ENCODE results near the gene ZXDC.

Gene ZXDC

GRCh38 chr3:126511291-126511690 is 35.6 kb upstream of the ZXDC start:
- no peak for DNase-seq

DNA sequence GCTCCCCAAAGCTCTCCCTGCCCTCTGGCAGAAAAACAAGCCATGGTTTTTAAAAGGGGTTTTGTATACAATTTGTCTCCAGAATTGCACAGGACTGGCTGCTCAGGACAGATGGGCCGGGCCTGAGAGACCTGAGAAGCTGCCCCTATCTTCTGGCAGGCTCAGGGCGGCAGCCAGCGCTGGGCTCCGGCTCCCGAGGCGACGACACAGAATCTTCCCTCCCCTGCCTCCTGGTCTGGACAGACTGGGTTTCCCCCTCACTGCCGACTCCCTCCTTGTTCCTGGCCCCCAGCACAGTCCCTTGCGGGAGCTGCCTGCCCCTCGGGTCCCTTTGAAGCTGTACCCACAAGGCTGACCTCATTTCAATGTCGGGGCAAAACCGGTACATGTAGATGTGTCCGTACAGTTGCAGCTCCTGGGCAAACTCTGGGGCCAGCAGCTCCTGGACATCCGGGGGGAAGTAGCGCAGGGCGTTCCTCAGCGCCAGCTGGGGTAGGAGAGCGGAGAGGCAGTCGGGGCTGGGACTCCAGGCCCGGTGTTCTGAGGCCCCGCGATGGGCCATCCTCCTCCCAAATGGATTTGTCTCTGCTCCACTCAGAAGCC is 34.7 kb upstream of the ZXDC start:
- DNase-seq = no peak

DNA sequence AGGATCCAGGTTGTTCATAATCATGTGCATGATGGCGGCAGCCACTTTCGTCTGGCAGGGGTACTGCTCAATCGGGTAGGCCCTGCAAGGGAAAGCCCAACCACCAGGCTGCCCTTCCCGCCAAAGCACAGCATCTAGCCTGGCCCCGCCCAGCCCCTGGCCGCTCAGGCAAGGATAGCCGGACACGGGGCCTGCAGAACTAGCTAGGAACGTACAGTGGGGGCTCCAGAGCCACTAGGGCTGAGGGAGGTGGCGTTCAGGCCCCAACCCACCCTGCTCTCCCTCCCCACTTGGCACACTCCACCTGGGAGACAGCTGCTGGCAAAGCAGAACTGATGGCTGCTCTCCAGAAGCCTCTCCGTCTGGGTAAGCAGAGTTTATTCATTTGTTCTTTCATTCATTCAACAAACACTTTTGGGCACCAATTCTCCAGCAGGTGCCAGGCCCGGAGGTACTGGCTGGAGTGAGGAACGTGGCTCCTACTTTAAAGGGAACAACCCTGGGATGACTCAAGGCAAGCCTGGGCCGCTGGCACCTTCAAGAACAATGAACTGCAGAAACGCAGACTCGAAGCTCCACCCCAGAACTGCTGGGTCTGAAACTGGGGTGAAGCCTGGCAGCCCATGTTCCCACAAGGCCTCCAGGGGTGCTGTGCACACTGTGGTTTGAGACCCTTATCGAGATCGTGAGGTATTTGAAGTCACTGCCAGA is 34.1 kb upstream of the ZXDC start:
- DNase-seq = no peak

GRCh38 chr3:126508564-126508964 is 32.9 kb upstream of the ZXDC start:
- no peak for DNase-seq

GRCh38 chr3:126507886-126508285 is 32.2 kb upstream of the ZXDC start:
- no peak for DNase-seq

DNA sequence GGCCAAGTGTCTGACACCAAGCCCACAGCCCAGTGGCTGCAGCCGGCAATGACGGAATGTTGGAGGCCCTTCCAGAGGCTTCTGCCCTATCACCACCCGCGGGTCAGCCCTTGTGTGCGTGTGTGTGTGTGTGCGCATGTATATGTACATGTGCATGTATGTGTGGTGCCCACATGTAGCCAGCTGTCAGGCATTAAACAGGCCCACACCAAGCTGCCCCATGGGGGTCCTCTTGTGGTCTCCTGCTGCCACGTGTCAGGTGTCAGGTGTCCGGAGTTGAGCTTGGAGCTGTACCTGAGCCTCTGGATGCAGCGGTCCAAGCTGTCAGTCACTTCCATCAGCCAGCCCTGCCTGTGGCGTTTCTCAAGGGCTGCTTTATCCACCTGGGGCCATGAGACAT is 28.0 kb upstream of the ZXDC start:
- DNase-seq = no peak

DNA sequence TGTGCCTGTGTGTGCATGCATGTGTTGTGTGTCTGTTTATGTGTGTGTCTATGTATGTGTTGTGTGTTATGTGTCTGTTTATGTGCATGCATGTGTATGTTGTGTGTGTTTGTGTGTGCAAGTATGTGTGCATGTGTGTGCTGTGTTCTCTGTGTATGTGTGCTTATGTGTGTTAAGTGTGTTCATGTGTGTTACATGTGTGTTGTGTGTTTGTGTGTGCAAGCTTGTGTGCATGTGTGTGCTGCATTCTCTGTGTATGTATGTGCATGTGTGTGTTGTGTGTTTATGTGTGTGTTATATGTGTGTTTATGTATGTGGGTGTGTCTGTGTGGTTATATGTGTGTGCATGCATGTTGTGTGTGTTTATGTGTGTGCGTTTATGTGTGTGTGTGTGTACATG is 27.0 kb upstream of the ZXDC start:
- DNase-seq = no peak

DNA sequence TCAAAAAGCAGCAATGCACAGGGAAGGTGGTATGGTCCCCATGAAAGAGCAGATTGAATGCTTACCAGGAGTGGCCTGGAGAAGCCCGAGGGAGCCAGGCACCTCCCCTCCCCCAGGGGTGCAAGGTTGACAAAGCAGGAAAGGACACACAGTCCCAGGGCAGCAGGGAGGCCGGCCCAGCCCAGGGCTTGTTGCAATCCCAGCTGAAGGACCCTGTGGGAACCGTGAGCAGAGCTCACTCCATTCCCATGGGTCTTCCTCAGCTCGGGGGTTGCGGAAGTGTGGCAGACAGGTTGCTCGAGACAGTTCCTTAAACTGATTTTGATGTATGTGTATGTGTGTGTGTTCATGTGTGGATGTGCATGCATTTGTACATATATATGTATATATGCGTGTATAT is 26.0 kb upstream of the ZXDC start:
- DNase-seq = no peak

GRCh38 chr3:126501054-126501453 is 25.4 kb upstream of the ZXDC start:
- DNase-seq = no peak

DNA sequence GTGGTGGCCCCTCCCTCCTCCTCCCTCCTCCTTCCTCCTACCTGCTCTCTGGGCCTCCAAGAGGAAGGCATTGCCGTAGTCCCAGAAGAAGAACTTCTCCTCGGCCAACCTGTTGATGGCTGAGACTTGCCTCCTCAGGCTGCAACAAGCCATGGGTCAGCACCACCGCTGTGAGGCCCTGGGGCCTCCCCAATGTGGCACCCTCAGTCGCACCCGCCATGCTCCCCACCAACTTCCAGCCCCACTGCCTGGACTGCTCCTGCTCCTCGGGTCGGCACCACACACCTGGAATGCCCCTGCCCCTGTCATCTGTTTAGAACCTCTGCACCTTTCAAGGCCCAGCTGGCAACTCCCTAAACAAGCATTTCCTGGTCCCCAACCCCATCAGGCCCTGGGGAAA is 24.3 kb upstream of the ZXDC start:
- no peak for DNase-seq

DNA sequence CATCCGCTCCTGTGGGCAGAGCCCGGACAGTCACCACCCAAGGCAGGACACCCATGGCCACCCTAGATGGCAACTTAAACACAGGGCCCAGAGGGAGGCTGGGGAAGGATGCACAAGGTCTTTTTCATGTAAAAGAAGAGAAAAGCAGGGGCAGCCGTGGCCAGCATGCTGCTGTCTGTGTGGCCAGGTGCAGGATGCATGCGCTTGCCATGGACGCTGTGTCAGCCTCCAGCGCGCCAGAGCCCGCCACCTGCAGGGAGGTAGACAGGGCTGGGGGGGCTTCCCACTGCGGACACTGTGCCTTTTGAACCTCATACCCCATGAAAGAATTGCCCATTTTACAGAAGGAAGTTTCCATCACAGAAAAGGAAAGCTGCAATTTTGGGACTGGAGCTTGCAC is 23.7 kb upstream of the ZXDC start:
- DNase-seq = no peak

GRCh38 chr3:126498929-126499328 is 23.2 kb upstream of the ZXDC start:
- no peak for DNase-seq

DNA sequence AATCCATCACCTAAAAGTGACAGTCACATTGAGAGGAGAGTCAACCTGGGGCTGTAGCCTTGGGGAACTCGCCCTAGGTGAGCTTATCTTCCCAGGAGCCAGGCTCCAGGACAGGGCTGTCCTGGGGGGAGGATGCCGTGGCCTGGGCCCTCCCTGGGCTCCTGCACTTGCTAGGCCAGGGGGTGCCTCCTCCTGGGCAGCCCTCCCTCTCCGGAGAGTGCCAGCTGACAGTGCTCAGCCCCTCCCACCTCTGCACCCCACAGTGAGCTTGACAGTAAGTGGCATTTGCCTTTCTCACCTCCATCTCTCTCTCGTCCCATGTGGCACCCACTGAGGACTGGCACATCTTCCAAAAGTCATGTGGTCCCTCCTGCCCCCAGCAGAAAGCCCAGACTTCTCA is 22.8 kb upstream of the ZXDC start:
- DNase-seq = no peak

DNA sequence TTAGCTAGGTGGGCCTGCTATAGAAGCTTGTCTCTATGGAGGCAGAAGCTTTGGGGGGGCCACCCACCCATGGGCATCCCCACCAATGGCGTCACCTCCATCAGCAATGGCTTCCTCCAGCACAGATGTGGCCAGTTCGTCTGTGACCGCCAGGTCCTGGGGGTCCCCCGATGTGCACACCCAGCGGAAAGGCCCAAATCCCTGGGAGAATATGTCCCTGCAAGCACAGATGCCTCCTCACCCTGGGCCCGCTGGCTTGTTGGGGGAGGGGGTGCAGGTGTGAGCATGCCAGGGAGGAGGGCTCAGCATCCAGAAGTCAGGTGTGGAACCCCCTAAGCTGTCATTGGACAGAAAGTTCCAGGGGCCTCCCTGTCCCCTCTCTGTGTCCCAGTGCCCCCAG is 22.3 kb upstream of the ZXDC start:
- DNase-seq = no peak

DNA sequence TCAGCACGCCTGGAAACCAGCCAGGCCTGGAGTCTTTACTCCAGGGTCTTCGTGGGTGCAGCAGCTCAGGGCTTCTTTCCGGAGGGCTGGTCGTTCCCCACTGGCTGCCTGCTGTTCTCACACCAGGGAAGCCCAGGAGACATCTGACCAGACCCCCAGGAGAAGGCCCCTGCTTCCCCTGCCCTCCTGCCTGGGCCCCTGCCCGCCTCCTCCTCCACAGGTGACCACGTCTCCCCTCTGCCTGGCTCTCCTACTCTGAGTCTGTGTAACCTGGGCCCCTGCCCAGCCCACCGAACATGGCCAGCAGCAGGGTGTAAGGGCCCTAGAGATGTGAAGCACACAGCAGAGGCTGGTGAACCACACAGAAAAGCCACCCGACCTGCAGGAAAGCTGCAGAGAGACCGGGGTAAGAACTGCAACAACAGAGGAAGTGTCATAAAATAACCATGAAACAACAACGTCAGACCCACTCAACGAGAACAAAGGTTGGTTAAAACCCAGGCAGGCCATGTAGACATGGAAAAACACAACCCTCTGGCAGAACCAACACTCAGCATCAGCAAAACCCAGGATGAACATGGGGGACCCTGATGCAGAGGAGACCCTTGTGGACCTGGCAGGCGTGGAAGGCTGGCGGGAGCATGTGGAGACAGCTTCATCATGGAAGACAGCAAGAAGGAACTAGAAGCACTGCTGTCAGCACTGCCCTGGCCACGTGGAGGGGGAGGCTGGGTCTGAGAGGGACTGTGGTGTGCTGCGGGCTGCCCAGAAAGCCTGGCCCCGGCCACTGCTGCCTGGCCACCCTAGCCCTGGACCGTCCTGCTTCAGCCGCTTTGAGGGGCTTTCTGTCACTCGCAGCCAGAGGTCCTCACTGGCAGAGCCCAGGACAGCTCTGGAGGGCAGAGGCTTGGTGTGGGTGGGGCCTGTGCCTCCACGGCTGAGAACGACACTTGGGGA is 21.5 kb upstream of the ZXDC start:
- no peak for DNase-seq

DNA sequence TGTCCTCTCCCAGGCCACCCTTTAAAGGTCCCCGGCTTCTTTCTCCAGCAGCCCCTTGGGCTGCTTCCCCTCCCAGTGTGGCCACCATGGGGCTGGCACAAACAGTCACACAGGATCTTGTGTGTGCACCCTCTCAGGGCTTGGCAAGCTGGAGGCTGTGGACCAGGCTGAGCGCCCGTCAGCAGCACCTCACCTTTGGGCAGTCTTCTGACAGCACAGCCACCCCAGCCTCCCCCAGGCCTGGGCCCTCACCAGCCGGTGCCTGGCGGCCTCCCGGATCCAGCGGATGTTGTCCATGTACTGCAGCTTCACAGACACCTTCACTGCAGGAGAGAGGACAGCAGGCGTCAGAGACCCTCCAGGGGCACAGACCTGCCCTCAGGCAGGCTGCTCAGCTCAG is 20.1 kb upstream of the ZXDC start:
- no peak for DNase-seq

DNA sequence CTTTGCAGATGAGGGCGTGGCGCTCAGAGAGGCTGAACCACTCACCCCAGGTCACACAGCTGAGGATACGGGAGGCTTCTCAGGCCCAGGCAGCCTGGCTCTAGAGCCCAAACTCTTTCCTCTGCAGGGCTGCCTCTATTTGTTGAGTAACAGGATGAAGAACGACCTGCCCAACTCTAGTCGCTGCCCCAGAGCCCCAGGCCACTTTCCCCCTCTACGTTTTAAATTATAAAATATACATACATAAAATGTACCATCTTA is 19.2 kb upstream of the ZXDC start:
- DNase-seq = no peak

DNA sequence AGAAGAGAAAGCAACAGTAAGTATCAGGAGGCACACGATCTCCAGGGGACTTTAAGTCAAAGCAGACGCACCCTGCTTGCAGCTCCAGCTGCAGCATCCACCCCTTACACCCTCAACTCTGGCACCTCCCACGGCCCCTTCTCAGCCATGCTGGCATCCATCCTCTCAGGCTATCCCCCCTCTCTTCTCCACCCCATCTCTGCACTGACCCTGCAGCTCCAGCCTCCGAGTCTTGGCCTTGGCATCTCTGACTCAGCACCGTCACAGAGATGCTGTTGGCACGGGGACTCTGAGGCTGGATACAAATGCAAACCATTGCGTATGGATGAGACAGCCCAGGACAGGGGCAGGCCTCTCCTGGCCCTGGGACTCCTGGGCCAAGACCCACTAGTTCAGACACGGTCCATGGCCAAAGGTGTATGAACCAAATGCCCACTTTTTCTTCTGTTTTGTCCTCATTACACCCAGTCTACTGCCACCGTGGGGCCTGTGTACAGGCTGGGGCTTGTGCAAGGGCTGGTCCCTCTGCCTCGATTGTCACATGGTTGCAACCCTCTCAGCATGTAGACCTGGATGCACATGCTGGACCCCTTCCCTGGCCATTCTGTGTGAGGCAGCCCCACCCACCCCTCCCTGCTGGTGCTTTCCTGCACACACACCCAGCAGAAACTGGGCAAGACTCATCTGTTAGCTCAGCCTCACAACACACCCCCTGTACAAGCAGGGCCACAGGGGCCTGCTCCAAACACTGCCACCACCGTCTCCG is 18.7 kb upstream of the ZXDC start:
- no peak for DNase-seq

- DNase-seq = no peak
Observed at GRCh38 chr3:126493739-126494138, 18.0 kb upstream of the ZXDC start.

DNA sequence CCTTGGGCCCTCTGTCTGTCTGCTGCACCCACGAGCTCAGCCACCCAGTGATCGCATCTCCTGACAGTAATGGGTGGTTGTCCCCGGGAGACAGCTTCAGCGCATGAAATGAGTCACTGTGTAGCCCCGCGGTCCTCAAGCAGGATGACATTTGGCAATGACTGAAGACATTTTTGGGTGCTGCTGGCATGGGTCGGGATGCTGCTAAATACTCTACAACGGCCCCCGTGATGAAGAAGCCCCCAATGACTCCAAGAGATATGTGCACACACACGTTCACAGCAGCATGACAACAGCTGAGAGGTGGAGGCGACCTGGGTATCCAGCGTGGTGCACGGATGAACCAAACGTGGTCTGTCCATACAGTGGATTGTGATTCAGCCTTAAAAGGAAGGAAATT is 17.4 kb upstream of the ZXDC start:
- no peak for DNase-seq

GRCh38 chr3:126491221-126492013 is 15.7 kb upstream of the ZXDC start:
- no peak for DNase-seq

DNA sequence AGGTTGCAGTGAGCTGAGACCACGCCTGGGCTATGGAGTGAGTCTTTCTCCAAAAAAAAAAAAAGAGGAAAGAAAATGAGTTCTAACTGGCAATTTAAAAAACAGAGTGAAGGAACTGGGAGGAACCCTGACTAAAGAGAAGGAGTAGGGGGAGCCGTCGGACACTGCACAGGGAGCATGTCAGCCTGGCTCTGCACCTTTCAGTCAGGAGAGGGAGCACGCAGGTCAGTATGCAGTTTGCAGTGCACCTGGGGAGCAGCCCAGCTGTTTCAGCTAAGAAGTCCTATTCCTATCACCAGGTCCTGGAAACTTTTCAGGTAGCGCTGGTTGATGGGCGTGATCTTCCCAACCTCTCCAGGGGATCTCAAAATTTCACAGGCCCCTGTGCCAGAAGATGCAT is 14.9 kb upstream of the ZXDC start:
- DNase-seq = no peak

Measured in bone marrow (tissue), 2 donors.